Suprapubic skin (tissue), 4 donors: ENCODE data around the gene IFNK. TPM values are rescaled to one million over a fixed set of nuclear protein-coding genes. Genes with fewer than 3 reads are reported as not detected.

Experiments used
- DNase-seq, 2 donors: peaks; one replicate each; pipeline ENCODE4 v3.0.0-alpha.2; 2019; ENCODE audit warnings: low spot score in 2 of 2
- H3K27ac ChIP-seq: fragments of 200-600 bp; sonication (generic); one replicate; pipeline ENCODE4 v1.5.1; 2019
- H3K27me3 ChIP-seq: fragments of 200-600 bp; sonication (generic); one replicate; pipeline ENCODE4 v1.5.1; 2019
- H3K36me3 ChIP-seq: fragments of 200-600 bp; sonication (generic); one replicate; pipeline ENCODE4 v1.5.1; 2019
- H3K4me1 ChIP-seq: fragments of 200-600 bp; sonication (generic); one replicate; pipeline ENCODE4 v1.5.1; 2019
- H3K4me3 ChIP-seq: fragments of 200-600 bp; sonication (generic); one replicate; pipeline ENCODE4 v1.5.1; 2019; ENCODE audit warnings: mild to moderate bottlenecking
- H3K9me3 ChIP-seq: fragments of 200-600 bp; sonication (generic); one replicate; pipeline ENCODE4 v1.5.1; 2019
- EP300 ChIP-seq: sonication (generic); formaldehyde crosslinking; IDR thresholded peaks from one replicate; pipeline ENCODE4 v1.6.1; 2017; ENCODE audit warnings: antibody characterized with exemption
- POLR2A ChIP-seq, 2 donors: fragments of 450-650 bp; IDR thresholded peaks; one replicate each; pipeline ENCODE4 v1.6.1; 2017; ENCODE audit warnings: antibody characterized with exemption in 2 of 2, mild to moderate bottlenecking in 2 of 2, moderate library complexity in 2 of 2
- POLR2AphosphoS5 ChIP-seq, 3 donors: sonication (generic); formaldehyde crosslinking; IDR thresholded peaks; one replicate each; pipeline ENCODE4 v1.6.1; 2017; ENCODE audit warnings: antibody characterized with exemption in 3 of 3
- WGBS: methylation state at CpG from one replicate; pipeline ENCODE4 v1.1.5; 2018; 5-methylcytosine and 5-hydroxymethylcytosine counted together
- total RNA-seq, 4 donors: library from RNA; depleted of rRNA; stranded (reverse); fragments of >200 nt; gene quantifications; one replicate each; pipeline ENCODE4 v1.1.0, GENCODE V29; 2016
- TF ChIP-seq, protein P1 (sequence below), 2 donors: fragments of 200-600 bp in 1 of 2; fragments of 450-650 bp in 1 of 2; sonication (generic) in 1 of 2; IDR thresholded peaks; one replicate each; pipeline ENCODE4 v1.5.1; 2016 to 2019; ENCODE audit warnings: antibody characterized with exemption in 2 of 2, mild to moderate bottlenecking in 1 of 2, moderate library complexity in 1 of 2

Gene IFNK
- total RNA-seq, 4 donors from 2014 or later = not detected

GRCh38 chr9:27519466-27520465 lies 4.3 kb upstream of the IFNK start:
- Histone ChIP-seq H3K27me3 (no peaks in the 10 kb centered on the region), H3K9me3 (no peaks in the 10 kb centered on the region), H3K4me3 (no peak overlapping the region), H3K4me1 (peaks cover 7% of the 10 kb centered on the region), H3K27ac (no peak overlapping the region), H3K36me3 (no peaks in the 10 kb centered on the region)
- no peak for DNase-seq
- TF ChIP-seq POLR2AphosphoS5 (IDR thresholded peaks at IDR 0.05) (no peak), EP300 (no peak), POLR2A (IDR thresholded peaks at IDR 0.05) (no peak)
- TF ChIP-seq, protein P1, sequence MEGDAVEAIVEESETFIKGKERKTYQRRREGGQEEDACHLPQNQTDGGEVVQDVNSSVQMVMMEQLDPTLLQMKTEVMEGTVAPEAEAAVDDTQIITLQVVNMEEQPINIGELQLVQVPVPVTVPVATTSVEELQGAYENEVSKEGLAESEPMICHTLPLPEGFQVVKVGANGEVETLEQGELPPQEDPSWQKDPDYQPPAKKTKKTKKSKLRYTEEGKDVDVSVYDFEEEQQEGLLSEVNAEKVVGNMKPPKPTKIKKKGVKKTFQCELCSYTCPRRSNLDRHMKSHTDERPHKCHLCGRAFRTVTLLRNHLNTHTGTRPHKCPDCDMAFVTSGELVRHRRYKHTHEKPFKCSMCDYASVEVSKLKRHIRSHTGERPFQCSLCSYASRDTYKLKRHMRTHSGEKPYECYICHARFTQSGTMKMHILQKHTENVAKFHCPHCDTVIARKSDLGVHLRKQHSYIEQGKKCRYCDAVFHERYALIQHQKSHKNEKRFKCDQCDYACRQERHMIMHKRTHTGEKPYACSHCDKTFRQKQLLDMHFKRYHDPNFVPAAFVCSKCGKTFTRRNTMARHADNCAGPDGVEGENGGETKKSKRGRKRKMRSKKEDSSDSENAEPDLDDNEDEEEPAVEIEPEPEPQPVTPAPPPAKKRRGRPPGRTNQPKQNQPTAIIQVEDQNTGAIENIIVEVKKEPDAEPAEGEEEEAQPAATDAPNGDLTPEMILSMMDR (IDR thresholded peaks at IDR 0.05) = no peak
- WGBS = 59% methylated on average over 10 of the region's 10 CpGs

- no peaks in the 10 kb centered on the region for H3K36me3 ChIP-seq
- DNase-seq = no peak
- H3K9me3 ChIP-seq = no peaks in the 10 kb centered on the region
- peaks cover 10% of the 10 kb centered on the region for H3K4me1 ChIP-seq
- H3K4me3 ChIP-seq = no peak overlapping the region
- 85% methylated on average over 4 of the region's 4 CpGs for WGBS
- H3K27me3 ChIP-seq = no peaks in the 10 kb centered on the region
- H3K27ac ChIP-seq = no peak overlapping the region
- TF ChIP-seq POLR2AphosphoS5 (IDR thresholded peaks at IDR 0.05) (no peak), POLR2A (IDR thresholded peaks at IDR 0.05) (no peak), EP300 (no peak)
- TF ChIP-seq, protein P1 (IDR thresholded peaks at IDR 0.05) = no peak
Measured at GRCh38 chr9:27520986-27521385, 3.1 kb upstream of the IFNK start.

- Histone ChIP-seq H3K36me3 (no peaks in the 10 kb centered on the region), H3K27me3 (no peaks in the 10 kb centered on the region), H3K4me1 (peaks cover 30% of the 10 kb centered on the region), H3K27ac (no peak overlapping the region), H3K9me3 (no peaks in the 10 kb centered on the region), H3K4me3 (no peak overlapping the region)
- DNase-seq = no peak
- TF ChIP-seq, protein P1 (IDR thresholded peaks at IDR 0.05) = no peak
- TF ChIP-seq POLR2A (IDR thresholded peaks at IDR 0.05) (no peak), POLR2AphosphoS5 (IDR thresholded peaks at IDR 0.05) (no peak), EP300 (no peak)
Measured at GRCh38 chr9:27523141-27523540, 949 bp upstream of the IFNK start.

DNA sequence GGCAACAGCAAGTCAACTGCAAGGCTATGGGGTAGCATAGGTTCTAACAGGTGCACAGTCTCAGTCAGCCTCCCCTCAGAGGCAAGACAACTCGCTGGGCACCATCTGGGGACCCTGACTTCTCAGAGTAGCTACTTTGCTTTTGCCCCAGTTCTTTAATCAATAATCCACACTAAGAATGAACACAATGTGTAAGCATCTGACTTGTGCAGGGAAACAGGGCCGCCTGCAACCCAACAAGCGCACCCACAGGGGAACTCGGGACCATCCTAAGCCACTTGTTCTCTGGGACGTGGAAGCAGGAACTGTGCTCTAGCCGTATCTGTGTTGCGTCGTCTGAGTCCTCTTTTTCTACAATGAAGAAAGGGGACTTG lies 3.6 kb downstream of the IFNK start:
- peak overlapping the region; percentile 87 for H3K4me3 ChIP-seq
- TF ChIP-seq, protein P1 (IDR thresholded peaks at IDR 0.05) = no peak
- TF ChIP-seq POLR2A (IDR thresholded peaks at IDR 0.05) = no peak
- TF ChIP-seq POLR2AphosphoS5 (IDR thresholded peaks at IDR 0.05) = no peak
- no peak for TF ChIP-seq EP300
- DNase-seq = no peak
- WGBS = 31% methylated on average over 8 of the region's 8 CpGs
- peak overlapping the region; percentile 93 for H3K27ac ChIP-seq
- H3K27me3 ChIP-seq = no peaks in the 10 kb centered on the region
- H3K4me1 ChIP-seq = peaks cover 31% of the 10 kb centered on the region
- H3K9me3 ChIP-seq = no peaks in the 10 kb centered on the region
- H3K36me3 ChIP-seq = no peaks in the 10 kb centered on the region

DNA sequence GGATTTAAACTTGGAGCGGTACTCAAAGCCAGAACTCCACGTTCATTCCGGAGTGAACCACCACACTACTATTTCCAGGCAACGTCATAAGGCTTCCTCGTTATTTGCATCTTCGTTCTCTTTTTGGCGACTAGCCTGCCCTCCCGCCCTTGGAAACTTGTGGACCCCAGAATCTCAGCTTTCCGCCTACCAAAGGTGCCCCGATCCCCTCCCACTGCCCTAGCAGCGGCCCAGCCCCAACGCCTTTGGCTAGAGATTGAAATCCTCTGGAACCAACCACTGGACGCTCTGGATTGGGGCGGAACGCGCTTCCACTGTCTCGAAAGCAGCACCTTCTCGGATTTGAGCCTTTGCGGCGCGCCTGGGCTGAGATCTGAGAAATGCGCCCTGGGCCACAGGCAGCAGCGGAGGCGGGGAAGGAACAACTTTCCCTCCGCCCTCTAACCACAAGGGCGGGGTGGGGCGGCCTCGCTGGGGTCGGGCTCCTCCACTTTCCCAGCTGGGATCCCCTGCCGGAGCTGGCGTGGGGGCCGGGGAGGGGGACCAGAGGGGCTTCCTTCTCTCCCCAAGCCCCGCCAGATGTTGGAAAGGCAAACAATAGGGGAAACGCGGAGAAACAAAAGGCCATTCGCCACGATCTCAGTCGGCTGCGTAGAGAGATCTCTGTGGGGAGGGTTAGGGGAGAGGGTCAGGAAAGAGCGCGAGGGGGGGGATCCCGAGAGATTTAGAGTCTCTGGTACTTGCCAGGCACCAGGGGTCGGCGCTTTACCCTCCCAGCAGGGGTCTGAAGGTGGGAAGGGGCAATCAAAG lies 4.2 kb downstream of the IFNK start:
- 2% methylated on average over 36 of the region's 44 CpGs for WGBS
- TF ChIP-seq EP300 = no peak
- TF ChIP-seq, protein P1 (IDR thresholded peaks at IDR 0.05) = no peak
- TF ChIP-seq POLR2A (IDR thresholded peaks at IDR 0.05) = peak in 1 of 2 donors; percentile 26
- peak; percentile 7 to 50 (median 47) for TF ChIP-seq POLR2AphosphoS5 (IDR thresholded peaks at IDR 0.05)
- DNase-seq = peak; percentile 92
- Histone ChIP-seq H3K4me3 (peak overlapping the region; percentile 87), H3K9me3 (no peaks in the 10 kb centered on the region), H3K4me1 (peaks cover 32% of the 10 kb centered on the region), H3K27ac (peak overlapping the region; percentile 93), H3K27me3 (no peaks in the 10 kb centered on the region), H3K36me3 (no peaks in the 10 kb centered on the region)
